Mesendoderm (in vitro differentiated cells): Measurements from ENCODE around the gene PRKD1.

ENCODE experiments used
- DNase-seq: peaks from one replicate; pipeline ENCODE4 v3.0.0; 2013
- H2AK5ac ChIP-seq: 2 replicates; pipeline ENCODE4 v1.6.1; 2013; ENCODE audit warnings: low read length, inconsistent platforms
- H2BK120ac ChIP-seq: 2 replicates; pipeline ENCODE4 v1.6.1; 2013; ENCODE audit warnings: low read depth, mild to moderate bottlenecking, low read length, moderate library complexity, mixed read lengths
- H2BK15ac ChIP-seq: replicated peaks from 2 replicates; pipeline ENCODE4 v1.6.1; 2013; ENCODE audit warnings: low read depth, mild to moderate bottlenecking, moderate library complexity
- H2BK5ac ChIP-seq: 2 replicates; pipeline ENCODE4 v1.6.1; 2013; ENCODE audit warnings: low read length, inconsistent platforms
- H3K18ac ChIP-seq: 2 replicates; pipeline ENCODE4 v1.6.1; 2013; ENCODE audit warnings: mild to moderate bottlenecking, low read length, mixed read lengths
- H3K23ac ChIP-seq: one replicate; pipeline ENCODE4 v1.6.1; 2013; ENCODE audit warnings: low read length
- H3K27ac ChIP-seq: 2 replicates; pipeline ENCODE4 v1.5.1; 2013; ENCODE audit warnings: low read depth, mild to moderate bottlenecking, inconsistent platforms, low read length, moderate library complexity
- H3K27me3 ChIP-seq: 2 replicates; pipeline ENCODE4 v1.6.1; 2013; ENCODE audit warnings: low read length, control low read depth, mild to moderate bottlenecking, inconsistent platforms; ENCODE audit not compliant: insufficient read depth, poor library complexity
- H3K36me3 ChIP-seq: 2 replicates; pipeline ENCODE4 v1.6.1; 2013; ENCODE audit warnings: low read length, inconsistent platforms; ENCODE audit not compliant: control insufficient read depth, insufficient read depth
- H3K4ac ChIP-seq: one replicate; pipeline ENCODE4 v1.6.1; 2013; ENCODE audit warnings: low read depth, mild to moderate bottlenecking, low read length, moderate library complexity
- H3K4me1 ChIP-seq: 2 replicates; pipeline ENCODE4 v1.6.1; 2013; ENCODE audit warnings: low read depth, low read length, inconsistent platforms; ENCODE audit not compliant: control insufficient read depth
- H3K4me2 ChIP-seq: 2 replicates; pipeline ENCODE4 v1.6.1; 2013; ENCODE audit warnings: low read length
- H3K4me3 ChIP-seq: 2 replicates; pipeline ENCODE4 v1.5.1; 2013; ENCODE audit warnings: mild to moderate bottlenecking, low read length
- H3K56ac ChIP-seq: one replicate; pipeline ENCODE4 v1.6.1; 2013; ENCODE audit warnings: low read length
- H3K79me1 ChIP-seq: 2 replicates; pipeline ENCODE4 v1.6.1; 2013; ENCODE audit warnings: low read length, inconsistent platforms
- H3K79me2 ChIP-seq: 2 replicates; pipeline ENCODE4 v1.6.1; 2013; ENCODE audit warnings: mild to moderate bottlenecking, low read length; ENCODE audit not compliant: control insufficient read depth, insufficient read depth
- H3K9ac ChIP-seq: 2 replicates; pipeline ENCODE4 v1.6.1; 2013; ENCODE audit warnings: low read length, inconsistent platforms
- H4K5ac ChIP-seq: one replicate; pipeline ENCODE4 v1.6.1; 2013; ENCODE audit warnings: low read length
- H4K8ac ChIP-seq: one replicate; pipeline ENCODE4 v1.6.1; 2013; ENCODE audit warnings: low read depth, mild to moderate bottlenecking, control low read depth, low read length, moderate library complexity
- WGBS: extraction: QIAGEN DNeasy Blood & Tissue Kit; methylation state at CpG from one replicate; pipeline ENCODE4 v1.1.7; 2013; ENCODE audit warnings: low lambda C conversion rate, missing lambda C conversion rate; ENCODE audit not compliant: insufficient coverage; ENCODE audit errors: extremely low coverage; 5-methylcytosine and 5-hydroxymethylcytosine counted together

Gene PRKD1

GRCh38 chr14:29885988-29886387, 41.7 kb downstream of the PRKD1 start:
- no CpG with 5 or more reads among the region's 5 CpGs for WGBS
- H4K8ac ChIP-seq: no peak overlapping the region
- H3K56ac ChIP-seq: no peak overlapping the region
- H3K79me1 ChIP-seq: peaks cover 4% of the 10 kb centered on the region
- H3K4me1 ChIP-seq: no peaks in the 10 kb centered on the region
- H2BK5ac ChIP-seq: no peak overlapping the region
- H2BK15ac ChIP-seq: no peak overlapping the region
- no peak overlapping the region for H2AK5ac ChIP-seq
- no peak overlapping the region for H3K4me2 ChIP-seq
- no peaks in the 10 kb centered on the region for H3K36me3 ChIP-seq
- H3K4me3 ChIP-seq: no peak overlapping the region
- no peak overlapping the region for H3K23ac ChIP-seq
- no peak overlapping the region for H4K5ac ChIP-seq
- H3K27ac ChIP-seq: no peak overlapping the region
- peaks cover 9% of the 10 kb centered on the region for H3K79me2 ChIP-seq
- H2BK120ac ChIP-seq: no peak overlapping the region
- no peak overlapping the region for H3K4ac ChIP-seq
- no peak for DNase-seq
- H3K9ac ChIP-seq: no peak overlapping the region
- H3K18ac ChIP-seq: no peak overlapping the region
- no peaks in the 10 kb centered on the region for H3K27me3 ChIP-seq

- Histone ChIP-seq H3K4me2 (no peak overlapping the region), H3K79me1 (peaks cover 2% of the 10 kb centered on the region), H3K36me3 (no peaks in the 10 kb centered on the region), H3K79me2 (no peaks in the 10 kb centered on the region), H3K23ac (no peak overlapping the region), H4K5ac (no peak overlapping the region), H3K4me3 (no peak overlapping the region), H2AK5ac (no peak overlapping the region), H3K27ac (no peak overlapping the region), H2BK5ac (no peak overlapping the region), H2BK15ac (no peak overlapping the region), H3K56ac (no peak overlapping the region), H4K8ac (no peak overlapping the region), H3K18ac (no peak overlapping the region), H2BK120ac (no peak overlapping the region), H3K27me3 (no peaks in the 10 kb centered on the region), H3K9ac (no peak overlapping the region), H3K4me1 (peaks cover 2% of the 10 kb centered on the region), H3K4ac (no peak overlapping the region)
- DNase-seq: no peak
- WGBS: no CpG with 5 or more reads among the region's 3 CpGs
Measured at GRCh38 chr14:29868000-29868399, 59.6 kb downstream of the PRKD1 start.

DNA sequence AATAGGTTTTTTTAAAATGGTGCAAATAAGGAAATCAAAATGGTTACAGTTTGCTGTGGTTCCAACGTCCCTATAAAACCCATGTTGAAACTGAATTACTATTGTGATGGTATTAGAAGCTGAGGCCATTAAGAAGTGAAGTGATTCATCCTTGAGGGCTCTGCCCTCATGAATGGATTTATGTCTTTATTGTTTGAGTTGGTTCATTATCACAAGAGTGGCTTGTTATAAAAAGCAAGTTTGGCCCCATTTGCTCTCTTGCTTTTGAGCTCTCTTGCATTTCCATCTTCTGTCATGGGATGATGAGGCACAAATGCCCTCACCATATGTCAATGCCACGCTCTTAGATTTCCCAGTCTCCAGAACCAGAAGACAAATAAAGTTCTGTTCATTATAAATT, 62.3 kb downstream of the PRKD1 start:
- DNase-seq: no peak
- no CpG with 5 or more reads among the region's 2 CpGs for WGBS
- Histone ChIP-seq H3K79me1 (peaks cover 2% of the 10 kb centered on the region), H3K4me2 (no peak overlapping the region), H3K18ac (no peak overlapping the region), H3K27me3 (no peaks in the 10 kb centered on the region), H3K9ac (no peak overlapping the region), H3K56ac (no peak overlapping the region), H3K79me2 (no peaks in the 10 kb centered on the region), H3K4ac (no peak overlapping the region), H2AK5ac (no peak overlapping the region), H3K23ac (no peak overlapping the region), H3K4me3 (no peak overlapping the region), H4K8ac (no peak overlapping the region), H3K36me3 (no peaks in the 10 kb centered on the region), H2BK120ac (no peak overlapping the region), H2BK5ac (no peak overlapping the region), H4K5ac (no peak overlapping the region), H3K27ac (no peak overlapping the region), H2BK15ac (no peak overlapping the region), H3K4me1 (no peaks in the 10 kb centered on the region)

DNA sequence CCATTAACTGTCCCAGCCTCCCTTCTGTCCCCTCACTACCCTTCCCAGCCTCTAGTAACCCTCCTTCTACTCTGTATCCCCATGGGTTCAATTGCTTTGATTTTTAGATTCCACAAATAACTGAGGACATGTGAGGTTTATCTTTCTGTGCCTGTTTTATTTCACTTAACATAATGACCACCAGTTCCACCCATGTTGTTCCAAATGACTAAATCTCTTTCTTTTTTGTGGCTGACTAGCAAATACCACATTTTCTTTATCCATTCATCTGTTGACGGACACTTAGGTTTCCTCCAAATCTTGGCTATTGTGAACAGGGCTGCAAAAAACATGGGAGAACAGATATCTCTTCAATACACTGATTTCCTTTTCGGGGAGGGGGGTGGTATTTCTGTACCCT, 65.7 kb downstream of the PRKD1 start:
- H3K9ac ChIP-seq: no peak overlapping the region
- no peak overlapping the region for H2BK120ac ChIP-seq
- no peak overlapping the region for H4K5ac ChIP-seq
- no peak for DNase-seq
- H3K4ac ChIP-seq: no peak overlapping the region
- H2BK5ac ChIP-seq: no peak overlapping the region
- no peaks in the 10 kb centered on the region for H3K27me3 ChIP-seq
- H3K4me3 ChIP-seq: no peak overlapping the region
- WGBS: no CpG with 5 or more reads among the region's 2 CpGs
- no peak overlapping the region for H4K8ac ChIP-seq
- H3K36me3 ChIP-seq: no peaks in the 10 kb centered on the region
- H3K27ac ChIP-seq: no peak overlapping the region
- H2BK15ac ChIP-seq: no peak overlapping the region
- H3K56ac ChIP-seq: no peak overlapping the region
- H3K18ac ChIP-seq: no peak overlapping the region
- H3K23ac ChIP-seq: no peak overlapping the region
- H2AK5ac ChIP-seq: no peak overlapping the region
- H3K79me2 ChIP-seq: peaks cover 3% of the 10 kb centered on the region
- H3K4me2 ChIP-seq: no peak overlapping the region
- H3K4me1 ChIP-seq: no peaks in the 10 kb centered on the region
- H3K79me1 ChIP-seq: no peaks in the 10 kb centered on the region

GRCh38 chr14:29858299-29858698, 69.3 kb downstream of the PRKD1 start:
- Histone ChIP-seq H3K56ac (no peak overlapping the region), H4K8ac (no peak overlapping the region), H3K79me1 (no peaks in the 10 kb centered on the region), H2BK5ac (no peak overlapping the region), H3K4me1 (no peaks in the 10 kb centered on the region), H3K27ac (no peak overlapping the region), H3K79me2 (peaks cover 3% of the 10 kb centered on the region), H3K4me2 (no peak overlapping the region), H3K18ac (no peak overlapping the region), H4K5ac (no peak overlapping the region), H2BK120ac (no peak overlapping the region), H3K23ac (no peak overlapping the region), H3K4ac (no peak overlapping the region), H3K9ac (no peak overlapping the region), H2BK15ac (no peak overlapping the region), H3K27me3 (no peaks in the 10 kb centered on the region), H3K36me3 (no peaks in the 10 kb centered on the region), H2AK5ac (no peak overlapping the region), H3K4me3 (no peak overlapping the region)
- no CpG with 5 or more reads among the region's 3 CpGs for WGBS
- DNase-seq: no peak

- H3K36me3 ChIP-seq: no peaks in the 10 kb centered on the region
- no peak overlapping the region for H3K4me3 ChIP-seq
- H2BK5ac ChIP-seq: no peak overlapping the region
- no peaks in the 10 kb centered on the region for H3K4me1 ChIP-seq
- no peak overlapping the region for H2AK5ac ChIP-seq
- no peaks in the 10 kb centered on the region for H3K27me3 ChIP-seq
- no peak for DNase-seq
- H3K27ac ChIP-seq: no peak overlapping the region
- no peaks in the 10 kb centered on the region for H3K79me1 ChIP-seq
- no peak overlapping the region for H3K18ac ChIP-seq
- no peak overlapping the region for H3K4me2 ChIP-seq
- H2BK120ac ChIP-seq: no peak overlapping the region
- H3K23ac ChIP-seq: no peak overlapping the region
- no peak overlapping the region for H2BK15ac ChIP-seq
- no peak overlapping the region for H4K8ac ChIP-seq
- H3K4ac ChIP-seq: no peak overlapping the region
- no peak overlapping the region for H3K9ac ChIP-seq
- peaks cover 3% of the 10 kb centered on the region for H3K79me2 ChIP-seq
- H4K5ac ChIP-seq: no peak overlapping the region
- no CpG with 5 or more reads among the region's 3 CpGs for WGBS
- H3K56ac ChIP-seq: no peak overlapping the region
Measured at GRCh38 chr14:29857551-29857950, 70.1 kb downstream of the PRKD1 start.
